HTERT RPE-1 (cell line): ENCODE measurements around the gene PLAC9.

Experiments
- in situ Hi-C: fragments of 300-500 bp; cut with MboI; formaldehyde crosslinking; loops from 4 replicates; pipeline ENCODE4 v1.14.3; 2020; ENCODE audit warnings: low sequenced_read_pairs

PLAC9 gene

DNA sequence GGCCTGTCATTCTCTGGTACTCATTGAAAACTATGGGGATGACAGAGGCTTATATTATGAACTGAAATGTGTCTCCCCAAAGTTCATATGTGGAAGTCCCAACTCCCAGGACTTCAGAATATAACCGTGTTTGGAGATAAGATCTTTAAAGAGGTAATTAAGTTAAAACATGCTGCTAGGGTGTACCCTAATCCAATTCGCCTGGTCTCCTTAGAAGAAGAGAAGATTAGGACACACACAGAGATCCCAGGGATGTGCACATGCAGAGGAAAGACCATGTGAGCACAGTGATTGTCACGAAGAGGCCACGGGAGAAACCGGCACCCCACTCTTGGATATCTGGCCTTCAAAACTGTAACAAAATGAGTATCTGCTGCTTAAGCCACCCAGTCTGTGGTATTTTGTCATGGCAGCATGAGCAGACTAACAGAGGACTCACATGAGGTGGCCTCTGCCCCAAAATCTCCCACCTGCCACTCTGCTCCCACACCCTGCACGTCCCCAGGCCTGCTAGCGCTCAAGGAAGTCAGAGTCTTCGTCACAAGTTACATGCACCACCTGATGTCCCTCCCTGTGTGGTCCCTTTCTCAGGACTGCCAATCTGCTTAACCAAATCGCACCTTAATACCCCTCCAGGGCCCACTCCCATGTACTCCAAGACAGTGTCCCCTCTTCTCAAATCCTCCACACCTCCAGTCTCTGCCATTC lies 26.8 kb downstream of the PLAC9 start:
- in situ Hi-C loops: no loop called here

DNA sequence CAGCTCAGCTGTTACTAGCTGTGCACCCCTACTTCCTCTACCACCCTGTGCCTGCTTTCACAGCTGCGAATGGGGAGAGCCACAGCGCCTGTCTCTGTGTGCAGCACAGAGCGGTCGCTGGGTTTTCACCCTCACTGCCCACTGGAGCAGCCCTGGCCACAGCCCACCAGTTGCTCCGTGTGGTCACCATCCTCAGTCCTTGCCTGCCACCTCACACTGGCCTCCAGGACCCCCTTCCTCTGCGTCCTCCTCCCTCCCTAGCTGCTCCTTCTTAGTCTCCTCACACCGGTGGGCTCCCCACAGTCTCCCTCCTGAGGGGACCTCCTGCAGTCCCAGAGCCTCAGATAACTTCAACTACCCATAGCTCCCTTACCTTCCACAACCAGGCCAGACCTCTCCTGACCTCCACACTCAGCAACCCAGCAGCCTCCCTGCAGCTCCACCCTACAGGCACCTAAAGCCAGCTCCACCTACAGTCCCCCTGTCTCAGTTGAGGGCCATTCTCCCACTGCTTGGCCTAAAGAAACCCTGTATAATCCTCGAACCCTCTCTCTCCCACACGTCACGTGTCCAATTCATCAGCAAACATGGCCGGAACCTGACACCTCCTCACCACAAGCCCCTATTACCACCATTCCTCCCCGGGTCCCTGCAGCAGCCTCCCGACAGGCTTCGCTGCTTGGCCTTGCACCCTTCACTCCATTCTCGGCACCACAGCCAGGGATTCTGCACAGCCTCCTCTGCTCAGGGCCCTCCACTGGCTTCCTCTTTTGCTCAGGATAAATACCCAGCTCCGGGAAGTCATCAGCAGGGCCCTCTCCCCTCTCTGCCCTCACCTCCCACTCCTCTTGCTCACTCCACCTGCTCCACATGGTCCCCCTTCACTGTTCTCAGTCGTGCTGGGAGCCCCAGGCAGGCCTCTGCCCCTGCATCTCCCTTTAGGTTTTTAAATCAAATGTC lies 28.1 kb downstream of the PLAC9 start:
- in situ Hi-C loops: no loop called here

DNA sequence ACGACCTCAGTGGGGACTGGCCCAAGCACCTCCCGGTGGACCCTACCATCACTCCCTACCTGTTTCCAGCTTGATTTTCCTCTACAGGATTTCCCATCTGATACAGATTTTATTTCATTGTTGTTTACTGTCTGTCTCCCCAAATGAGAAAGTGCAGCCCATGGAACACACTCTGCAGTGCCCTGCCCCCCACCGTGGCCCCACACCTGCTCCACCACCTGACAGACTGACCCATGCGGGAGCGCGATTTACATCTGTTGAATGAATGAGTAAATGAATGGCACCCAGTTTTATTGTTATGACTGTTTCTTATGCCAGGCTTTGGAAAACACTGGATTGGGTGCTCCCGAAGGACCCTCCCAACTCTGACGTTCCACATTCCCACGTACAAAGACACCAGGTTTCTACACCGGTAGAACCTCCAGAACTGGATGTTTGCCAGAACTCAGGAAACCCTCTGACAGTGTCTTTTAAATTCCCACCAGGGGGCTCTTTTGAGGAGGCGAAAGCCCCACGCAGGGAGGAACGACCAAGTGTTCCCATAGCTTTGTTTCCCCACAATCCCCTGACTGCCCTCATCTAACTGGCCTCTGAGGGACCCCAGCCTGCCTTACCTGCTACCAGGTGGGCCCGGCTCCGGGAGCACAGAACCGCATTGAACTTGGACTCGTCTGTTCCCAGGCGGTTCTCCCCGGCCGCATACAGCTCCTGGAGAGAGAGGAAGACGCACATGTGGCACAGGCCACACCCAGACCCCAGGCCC lies 29.0 kb downstream of the PLAC9 start:
- in situ Hi-C loops: no loop called here

DNA sequence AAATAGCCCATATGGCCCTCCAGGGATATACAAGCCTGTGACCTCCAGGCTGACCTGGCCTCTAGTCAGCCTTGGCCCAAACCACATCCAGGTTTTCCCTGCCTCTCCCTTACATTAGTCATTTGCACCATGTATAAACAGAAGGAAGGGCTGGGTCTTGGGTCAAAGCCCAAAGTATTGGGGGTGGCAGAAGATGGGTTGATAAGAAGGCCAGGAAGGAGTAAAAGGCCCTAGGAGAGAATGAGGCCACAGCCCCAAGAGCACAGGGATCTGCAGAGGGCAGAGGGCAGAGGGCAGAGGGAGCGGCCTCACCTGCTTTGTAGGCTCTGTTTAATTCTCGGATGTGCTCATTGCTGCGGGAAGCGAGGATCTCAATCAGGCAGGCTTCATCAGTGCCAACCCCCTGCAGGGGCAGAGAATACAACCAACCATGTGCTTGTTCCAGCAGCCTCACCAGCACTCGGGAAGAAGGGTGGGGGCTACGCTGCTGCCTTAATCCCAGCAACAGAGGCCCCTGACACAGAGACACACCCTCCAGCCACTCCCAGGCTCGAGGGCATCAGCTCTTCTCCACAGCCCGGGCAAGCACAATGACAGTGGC lies 31.3 kb downstream of the PLAC9 start:
- in situ Hi-C loops: no loop called here

DNA sequence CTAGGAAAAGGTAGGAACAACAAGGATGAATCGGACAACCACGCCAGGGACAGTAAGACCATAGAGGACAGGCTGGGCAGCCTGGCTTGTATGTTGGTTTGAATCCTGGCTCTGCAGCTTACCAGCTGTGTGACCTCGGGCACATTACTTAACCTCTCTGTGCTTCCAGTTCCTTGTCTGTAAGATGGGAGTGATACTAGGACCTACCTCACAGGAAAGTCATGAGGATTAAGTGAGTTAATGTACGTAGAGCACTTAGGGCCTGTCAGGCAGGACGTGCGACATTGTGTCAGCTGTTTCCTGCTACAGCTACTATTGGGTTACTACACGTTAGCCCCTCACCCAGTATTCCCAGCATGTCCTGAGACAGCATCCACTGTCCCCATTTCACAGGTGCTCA lies 32.1 kb downstream of the PLAC9 start:
- in situ Hi-C loops: no loop called here

DNA sequence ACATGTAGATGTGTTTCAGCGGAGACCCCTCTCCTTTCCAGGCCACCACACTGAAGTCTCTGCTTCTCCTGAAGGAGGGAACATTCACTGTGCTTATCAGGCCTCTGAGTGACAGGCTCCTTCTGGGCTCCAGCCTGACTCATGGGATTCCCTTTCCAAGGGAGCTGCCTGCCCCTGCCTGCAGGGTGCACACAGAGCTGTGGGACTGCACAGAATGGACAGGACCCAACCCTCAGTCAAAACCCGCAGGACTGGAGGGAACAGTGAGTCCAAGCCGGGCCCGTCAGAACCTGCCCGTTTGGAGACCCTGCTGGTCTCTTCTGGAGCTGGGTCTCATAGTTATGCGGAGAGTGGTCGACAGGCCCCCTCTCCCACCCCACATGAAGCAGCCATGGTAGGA lies 32.6 kb downstream of the PLAC9 start:
- in situ Hi-C loops: no loop called here

DNA sequence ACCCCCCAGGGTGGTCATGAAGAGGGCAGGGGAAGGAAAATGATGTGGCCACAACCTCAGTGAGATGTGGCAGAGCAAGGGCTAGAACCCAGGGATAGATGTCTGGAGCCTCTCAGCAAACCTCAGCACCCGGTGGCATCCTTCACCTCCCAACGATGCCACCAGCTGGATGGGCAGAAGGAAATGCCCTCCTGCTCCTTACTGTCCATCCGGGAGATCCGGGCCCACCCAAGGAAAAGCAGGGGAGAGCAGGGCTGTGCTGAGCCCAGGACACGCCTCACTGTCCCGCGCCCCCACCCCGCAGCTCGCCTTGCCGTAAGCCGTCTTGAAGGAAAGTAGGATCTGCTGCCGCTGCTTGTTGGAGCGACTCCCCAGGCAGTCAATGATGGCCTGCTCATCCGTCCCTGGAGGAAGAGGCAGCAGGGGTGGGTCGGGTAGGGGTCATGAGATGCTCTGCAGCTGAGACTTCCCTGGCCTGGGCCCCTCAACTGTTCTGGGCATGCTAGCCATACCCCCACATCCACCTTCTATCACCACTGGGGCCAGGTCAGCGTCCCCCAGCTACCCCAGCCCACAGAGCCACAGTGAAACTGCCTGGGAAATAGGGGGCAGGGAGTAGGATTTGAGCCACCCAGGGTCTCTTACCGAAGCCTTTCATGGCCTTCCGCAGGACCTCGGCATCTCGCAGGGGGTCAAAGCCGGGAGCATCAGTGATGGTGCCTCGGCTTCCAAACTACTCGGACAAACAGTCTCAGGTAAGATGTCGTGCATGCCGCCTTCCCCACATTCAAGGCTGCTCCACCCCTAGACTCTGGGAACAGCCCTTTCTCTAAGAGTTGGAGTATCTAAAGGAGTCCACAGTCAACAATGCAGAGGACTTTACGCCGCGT lies 34.3 kb downstream of the PLAC9 start:
- in situ Hi-C loops: no loop called here

DNA sequence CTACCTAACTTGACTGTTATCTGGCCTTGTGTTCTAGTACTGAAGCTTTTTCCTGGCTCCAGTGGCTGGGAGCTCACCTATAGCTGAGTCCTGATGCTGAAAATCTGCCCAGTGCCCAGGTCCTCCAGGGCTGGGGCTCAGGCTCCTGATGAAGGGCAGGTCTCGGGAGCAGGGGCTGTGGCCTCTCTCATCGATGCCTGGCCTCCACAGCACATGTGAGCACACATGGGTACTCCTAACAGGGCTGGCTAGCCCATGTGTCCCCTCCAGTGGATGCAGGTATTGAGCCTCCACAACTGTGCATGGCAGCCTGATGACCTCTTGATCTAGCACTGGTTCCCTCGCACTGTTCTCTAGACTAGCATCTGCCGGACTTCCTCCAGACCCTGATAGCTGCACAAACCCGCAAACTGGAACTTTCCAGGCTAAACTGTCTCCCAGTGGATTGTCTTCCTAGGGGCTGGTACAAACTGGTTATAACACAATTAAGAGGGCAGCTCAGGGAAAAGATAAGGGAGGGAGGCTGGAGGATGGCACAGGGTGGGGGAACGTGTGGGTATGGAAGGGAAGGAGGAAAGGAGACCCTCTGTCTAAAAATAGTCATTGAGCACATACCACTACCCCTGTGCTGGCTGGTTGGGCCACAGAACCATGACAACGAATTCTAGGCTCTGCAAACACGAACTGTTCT lies 35.1 kb downstream of the PLAC9 start:
- in situ Hi-C loops: no loop called here

DNA sequence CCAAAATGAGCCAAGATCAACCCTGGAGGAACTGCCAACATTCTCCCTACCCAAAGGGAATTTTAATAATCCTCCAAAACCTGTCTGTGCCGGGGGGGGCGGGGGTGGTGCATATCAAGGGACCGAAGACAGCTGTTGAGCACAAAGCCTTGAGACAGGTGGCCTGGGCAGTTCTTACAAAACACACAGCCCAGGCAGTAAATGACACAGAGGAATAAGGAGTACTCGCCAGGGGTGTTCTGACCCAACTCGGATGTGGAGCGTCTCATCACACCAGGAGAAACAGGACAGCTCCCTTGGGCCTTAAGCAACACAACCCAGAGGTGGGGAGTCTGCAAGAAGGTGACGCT lies 35.6 kb downstream of the PLAC9 start:
- in situ Hi-C loops: no loop called here

DNA sequence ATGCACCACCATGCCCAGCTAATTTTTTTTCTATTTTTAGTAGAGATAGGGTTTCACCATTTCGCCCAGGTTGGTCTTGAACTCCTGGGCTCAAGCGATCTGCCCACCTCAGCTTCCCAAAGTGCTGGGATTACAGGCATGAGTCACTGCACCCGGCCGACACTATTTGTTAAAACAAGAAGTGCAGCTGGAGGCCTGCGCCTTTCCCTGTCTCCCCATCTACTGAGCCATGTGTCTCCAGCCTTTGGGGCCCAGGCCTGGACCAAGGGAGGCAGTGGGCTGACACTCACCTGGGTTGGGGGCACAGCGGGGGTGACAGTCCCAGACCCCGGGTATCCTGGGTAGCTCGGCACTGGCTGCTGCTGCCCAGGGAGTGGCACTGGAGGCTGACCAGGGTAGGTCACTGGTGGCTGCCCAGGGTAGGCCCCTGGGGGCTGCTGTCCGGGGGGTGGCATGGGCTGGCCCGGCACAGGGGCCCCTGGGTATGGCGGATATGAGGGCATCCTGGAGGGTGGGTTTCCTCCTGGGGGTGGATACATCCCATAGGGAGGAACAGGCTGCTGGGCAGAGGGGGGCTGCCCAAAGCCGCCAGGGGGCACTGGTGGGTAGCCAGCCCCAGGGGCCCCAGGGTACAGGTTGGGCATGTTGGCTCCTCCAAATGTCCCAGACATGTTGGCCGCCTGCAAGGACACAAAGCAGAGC lies 36.3 kb downstream of the PLAC9 start:
- in situ Hi-C loops: no loop called here

DNA sequence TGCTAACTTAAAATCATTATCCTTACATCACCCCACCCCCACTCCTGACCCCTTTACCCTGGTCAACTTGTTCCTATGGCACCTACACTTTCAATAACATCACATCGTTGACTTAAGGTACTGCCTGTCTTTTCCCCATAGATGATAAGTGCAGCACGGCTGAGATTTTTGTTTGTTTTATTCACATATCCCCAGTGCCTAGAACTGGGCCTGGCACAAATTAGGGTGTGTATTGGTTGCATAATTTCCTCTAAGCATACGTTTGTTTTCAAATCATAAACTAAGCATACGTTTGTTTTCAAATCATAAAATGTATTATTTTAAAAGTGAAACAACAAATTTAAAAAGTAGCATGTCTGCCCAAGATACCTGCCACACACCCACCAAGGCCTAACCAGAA lies 37.5 kb downstream of the PLAC9 start:
- in situ Hi-C loops: no loop called here

DNA sequence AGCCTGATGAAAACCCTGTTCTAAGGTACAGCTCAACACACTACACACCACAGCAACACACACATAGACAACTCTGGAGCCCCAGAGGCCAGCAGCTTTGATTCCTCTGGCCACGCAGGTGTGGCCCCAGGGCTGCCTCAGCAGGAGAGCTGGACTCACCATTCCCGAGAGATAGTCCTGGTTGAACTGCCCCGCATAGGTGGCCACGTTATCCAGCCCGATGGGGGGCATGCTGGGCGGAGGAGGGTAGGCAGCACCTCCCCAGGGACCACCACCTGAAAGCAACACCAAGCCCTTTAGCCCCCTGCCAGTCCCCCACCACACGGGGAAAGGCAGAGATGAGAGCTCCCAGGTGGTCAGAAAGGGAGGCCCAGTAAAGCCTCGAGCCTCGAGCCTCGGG lies 38.1 kb downstream of the PLAC9 start:
- in situ Hi-C loops: no loop called here

DNA sequence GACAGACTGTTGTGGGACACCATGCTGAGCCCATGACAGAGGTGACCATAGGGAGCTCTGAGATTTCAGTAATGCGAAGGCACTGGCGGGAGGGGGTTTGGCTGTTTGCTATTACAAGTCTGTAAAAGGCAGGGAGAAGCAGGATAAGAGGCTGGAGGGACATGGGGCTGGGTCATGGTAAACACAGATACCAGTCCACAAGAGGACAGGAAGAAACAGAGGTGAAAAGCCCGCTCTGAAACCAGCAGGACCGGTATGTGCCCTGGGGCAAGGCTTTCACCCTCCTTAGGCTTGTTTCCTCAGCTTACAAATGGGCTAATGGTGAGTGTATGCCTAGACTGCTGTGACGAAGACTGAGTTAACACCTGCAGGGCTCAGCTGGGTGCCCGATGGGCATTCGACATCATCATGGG lies 38.7 kb downstream of the PLAC9 start:
- in situ Hi-C loops: no loop called here

DNA sequence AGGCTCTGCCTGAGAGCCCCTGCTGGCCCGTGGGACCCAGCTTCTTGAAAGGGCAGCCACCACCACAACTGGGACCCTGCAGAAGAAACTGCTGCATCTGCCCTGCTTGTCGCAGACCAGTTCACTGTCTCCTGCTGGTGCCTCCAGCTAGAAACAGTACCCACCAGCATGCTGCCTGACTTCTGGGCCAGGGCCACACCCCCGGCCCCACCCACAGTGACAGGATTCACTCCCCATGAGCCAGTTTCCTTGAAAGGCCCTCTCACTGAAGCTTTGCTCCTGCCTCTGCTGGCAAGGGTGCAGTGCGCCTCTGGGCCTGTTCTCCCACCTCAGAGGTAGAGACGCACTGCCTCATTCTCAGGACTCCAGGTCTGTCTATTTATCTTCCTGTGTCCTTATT lies 40.4 kb downstream of the PLAC9 start:
- in situ Hi-C loops: no loop called here

DNA sequence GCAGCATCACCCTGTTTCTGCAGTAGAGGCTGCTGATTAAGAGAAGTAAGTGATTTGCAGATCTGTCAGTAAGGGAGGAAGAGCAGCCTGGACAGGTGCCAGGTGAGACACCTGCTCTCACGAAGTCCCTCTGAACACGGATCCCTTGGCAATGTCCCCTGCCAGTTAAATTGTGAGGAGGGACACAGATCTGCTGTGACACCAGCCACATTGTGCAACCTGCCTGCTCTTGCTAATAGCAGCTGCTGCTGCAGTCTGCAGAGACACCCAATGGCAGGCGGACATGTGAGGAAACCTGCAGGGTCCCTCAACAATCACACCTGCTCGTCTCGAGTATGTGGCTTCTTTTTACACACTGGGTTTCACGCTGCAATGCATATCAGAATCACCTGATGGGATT lies 40.9 kb downstream of the PLAC9 start:
- in situ Hi-C loops: no loop called here

DNA sequence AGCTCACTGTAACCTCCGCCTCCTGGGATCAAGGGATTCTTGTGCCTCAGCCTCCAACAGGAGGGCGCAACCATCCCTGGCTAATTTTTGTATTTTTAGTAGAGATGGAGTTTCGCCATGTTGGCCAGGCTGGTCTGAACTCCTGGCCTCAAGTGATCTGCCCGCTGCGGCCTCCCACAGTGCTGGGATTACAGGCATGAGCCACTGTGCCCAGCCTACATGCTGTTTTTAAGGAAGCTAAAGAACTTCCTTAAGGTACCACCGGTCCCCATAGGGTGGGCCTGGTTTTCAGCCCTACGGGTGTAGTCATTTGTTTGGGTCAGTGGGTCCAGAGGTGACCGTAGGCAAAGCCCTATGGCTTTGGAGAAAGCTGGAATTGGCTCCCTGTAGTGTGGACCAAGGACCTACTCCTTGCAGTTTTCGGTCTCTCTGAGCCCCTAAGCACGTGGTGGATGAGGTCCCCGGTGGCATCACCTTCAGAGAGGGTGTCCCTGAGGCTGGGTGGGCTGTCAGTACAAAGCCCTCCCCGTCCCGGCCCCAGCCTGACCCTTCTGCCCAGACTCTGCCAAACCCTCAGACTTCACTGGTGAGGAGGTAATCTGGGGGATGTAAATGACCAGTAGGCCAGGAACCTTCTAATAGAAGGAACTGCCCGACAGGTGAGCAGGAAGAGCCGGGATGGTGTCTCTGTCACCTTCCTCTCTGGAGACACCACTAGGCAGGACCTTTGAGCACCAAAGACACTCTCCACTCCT lies 42.3 kb downstream of the PLAC9 start:
- in situ Hi-C loops: no loop called here

DNA sequence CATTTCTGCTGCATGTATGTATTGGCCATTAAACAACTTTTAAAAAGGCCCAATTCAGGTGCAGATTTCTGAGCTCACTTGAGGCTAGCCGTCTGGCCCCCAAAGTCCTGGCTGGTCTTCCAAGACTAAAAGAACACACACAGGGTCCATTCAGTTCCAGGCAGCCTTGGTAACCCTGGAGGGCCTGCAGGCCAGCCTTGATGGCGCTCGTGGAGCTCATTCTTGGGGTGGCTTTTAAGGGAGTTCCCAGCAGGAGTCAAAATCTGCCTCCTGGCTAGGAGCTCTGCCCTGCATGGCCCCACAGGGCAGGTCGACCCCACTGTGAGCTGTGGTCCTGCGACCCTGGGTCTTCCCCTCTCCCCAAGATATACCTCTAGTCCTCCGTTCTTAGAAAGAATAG lies 44.0 kb downstream of the PLAC9 start:
- in situ Hi-C loops: no loop called here
